Measurements from ENCODE around the gene ARHGEF39.

The ARHGEF39 gene

GRCh38 chr9:35690614-35691333 lies 25.8 kb upstream of the ARHGEF39 start:
- no peak for DNase-seq

GRCh38 chr9:35690294-35690613 lies 25.3 kb upstream of the ARHGEF39 start:
- DNase-seq: no peak

- no peak for DNase-seq
Measured at GRCh38 chr9:35689542-35690293, 24.7 kb upstream of the ARHGEF39 start, which contains the start of gene TPM2. Gene TPM2 (minus strand): TSS chr9:35689925. CDS start chr9:35689817, 108 bp downstream.

GRCh38 chr9:35688558-35689541 lies 23.9 kb upstream of the ARHGEF39 start:
- DNase-seq: no peak

- no peak for DNase-seq
Measured at GRCh38 chr9:35687972-35688557, 23.1 kb upstream of the ARHGEF39 start.

- DNase-seq: no peak
Measured at GRCh38 chr9:35687306-35687705, 22.3 kb upstream of the ARHGEF39 start.

GRCh38 chr9:35686222-35687203 lies 21.5 kb upstream of the ARHGEF39 start:
- DNase-seq: no peak

- DNase-seq: no peak
Measured at GRCh38 chr9:35685506-35685905, 20.5 kb upstream of the ARHGEF39 start.

- DNase-seq: no peak
Measured at GRCh38 chr9:35684921-35685320, 19.9 kb upstream of the ARHGEF39 start.

- no peak for DNase-seq
Measured at GRCh38 chr9:35683323-35683722, 18.3 kb upstream of the ARHGEF39 start.

- no peak for DNase-seq
Measured at GRCh38 chr9:35682520-35683315, 17.7 kb upstream of the ARHGEF39 start.

GRCh38 chr9:35682051-35682450 lies 17.1 kb upstream of the ARHGEF39 start:
- no peak for DNase-seq

- DNase-seq: no peak
Measured at GRCh38 chr9:35681341-35682002, 16.5 kb upstream of the ARHGEF39 start.

- no peak for DNase-seq
Measured at GRCh38 chr9:35680331-35681105, 15.5 kb upstream of the ARHGEF39 start.

- no peak for DNase-seq
Measured at GRCh38 chr9:35679766-35680330, 14.9 kb upstream of the ARHGEF39 start.

- DNase-seq: no peak
Measured at GRCh38 chr9:35679091-35679490, 14.1 kb upstream of the ARHGEF39 start.

GRCh38 chr9:35675732-35676392 lies 10.9 kb upstream of the ARHGEF39 start:
- DNase-seq: no peak

- DNase-seq: no peak
Measured at GRCh38 chr9:35675204-35675603, 10.2 kb upstream of the ARHGEF39 start.

GRCh38 chr9:35674025-35674361 lies 9.0 kb upstream of the ARHGEF39 start:
- no peak for DNase-seq
